Sigmoid colon (tissue), 7 donors: ENCODE data around the gene SLC31A2. TPM values are rescaled to one million over a fixed set of nuclear protein-coding genes. Genes with fewer than 3 reads are reported as not detected.

Source experiments
- DNase-seq: peaks from one replicate; pipeline ENCODE4 v3.0.0-alpha.2; 2019
- H3K27ac ChIP-seq, 4 donors: fragments of 200-600 bp; sonication (generic); one replicate each; pipeline ENCODE4 v1.5.1; 2016 to 2019; ENCODE audit warnings: mild to moderate bottlenecking in 1 of 4
- H3K27me3 ChIP-seq, 3 donors: fragments of 200-600 bp; sonication (generic); one replicate each; pipeline ENCODE4 v1.5.1; 2019; ENCODE audit warnings: mild to moderate bottlenecking in 1 of 3
- H3K36me3 ChIP-seq, 4 donors: fragments of 200-600 bp; sonication (generic); one replicate each; pipeline ENCODE4 v1.5.1; 2016 to 2019
- H3K4me1 ChIP-seq, 4 donors: fragments of 200-600 bp; sonication (generic); one replicate each; pipeline ENCODE4 v1.5.1; 2017 to 2019
- H3K4me3 ChIP-seq, 4 donors: fragments of 200-600 bp; sonication (generic); one replicate each; pipeline ENCODE4 v1.5.1; 2017 to 2019; ENCODE audit warnings: mild to moderate bottlenecking in 2 of 4, moderate library complexity in 1 of 4
- H3K9me3 ChIP-seq, 4 donors: fragments of 200-600 bp in 3 of 4; sonication (generic) in 3 of 4; one replicate each; pipeline versions ENCODE4 v1.5.1 to v1.6.1; 2013 to 2019
- CTCF ChIP-seq, 4 experiments: fragments of 450-650 bp in 3 of 4; fragments of 200-600 bp in 1 of 4; IDR thresholded peaks; one replicate each; pipeline ENCODE4 v1.5.1; 2016 to 2019; ENCODE audit warnings: antibody characterized with exemption in 4 of 4, mild to moderate bottlenecking in 3 of 4, moderate library complexity in 2 of 4
- EP300 ChIP-seq, 4 donors: sonication (generic); formaldehyde crosslinking; IDR thresholded peaks; one replicate each; pipeline ENCODE4 v1.6.1; 2017; ENCODE audit warnings: antibody characterized with exemption in 4 of 4
- POLR2A ChIP-seq, 2 donors: fragments of 450-650 bp; IDR thresholded peaks; one replicate each; pipeline ENCODE4 v1.6.1; 2016; ENCODE audit warnings: antibody characterized with exemption in 2 of 2, mild to moderate bottlenecking in 2 of 2, moderate library complexity in 2 of 2
- POLR2AphosphoS5 ChIP-seq, 4 donors: sonication (generic); formaldehyde crosslinking; IDR thresholded peaks; one replicate each; pipeline ENCODE4 v1.6.1; 2017; ENCODE audit warnings: antibody characterized with exemption in 4 of 4
- WGBS, 2 donors: extraction: QIAGEN DNeasy Blood & Tissue Kit; methylation state at CpG; one replicate each; pipeline ENCODE4 v1.1.7; 2013; 5-methylcytosine and 5-hydroxymethylcytosine counted together
- intact Hi-C: fragments of 100-400 bp; cut with DNase I; formaldehyde crosslinking; loops from one replicate; pipeline ENCODE4 v1.15.1; 2023
- polyA plus RNA-seq, 3 donors: library from polyadenylated mRNA; stranded (reverse); fragments of 200-250 nt; gene quantifications; one replicate each; pipeline ENCODE4 v1.2.3, GENCODE V29; 2013
- total RNA-seq, 4 donors: library from RNA; depleted of rRNA; stranded (reverse); fragments of >200 nt; gene quantifications; one replicate each; pipeline ENCODE4 v1.1.0, GENCODE V29; 2016
- donor health status: healthy with polysubstance abuse.
- donor health status: Bipolar disorder and iron deficiency.
- donor health status: healthy.

Gene SLC31A2
- total and polyA plus RNA-seq, 7 donors = 4.5 to 19.9 (median 10.8) TPM

- Histone ChIP-seq H3K9me3 (no peaks in the 10 kb centered on the region), H3K36me3 (peaks cover 63 to 96% (median 72%) of the 10 kb centered on the region in 4 donors), H3K4me3 (no peak overlapping the region), H3K27ac (no peak overlapping the region), H3K4me1 (no peaks in the 10 kb centered on the region), H3K27me3 (no peaks in the 10 kb centered on the region)
- TF ChIP-seq POLR2AphosphoS5 (IDR thresholded peaks at IDR 0.05) (no peak), CTCF (IDR thresholded peaks at IDR 0.05) (no peak), EP300 (IDR thresholded peaks at IDR 0.05) (no peak), POLR2A (IDR thresholded peaks at IDR 0.05) (no peak)
- 99% methylated on average over 3 of the region's 3 CpGs for WGBS, 2 donors
- intact Hi-C loops = no loop called here
- DNase-seq = no peak
These were observed 22.5 kb downstream of the SLC31A2 start for GRCh38 chr9:113173341-113173740.

GRCh38 chr9:113176803-113177202 lies 26.0 kb downstream of the SLC31A2 start:
- DNase-seq = no peak
- Histone ChIP-seq H3K27ac (no peak overlapping the region), H3K4me3 (no peak overlapping the region), H3K4me1 (no peaks in the 10 kb centered on the region), H3K27me3 (no peaks in the 10 kb centered on the region), H3K9me3 (no peaks in the 10 kb centered on the region), H3K36me3 (peaks cover 34 to 96% (median 53%) of the 10 kb centered on the region in 4 donors)
- 93 to 95% methylated on average over 6 of the region's 6 CpGs for WGBS, 2 donors
- TF ChIP-seq CTCF (IDR thresholded peaks at IDR 0.05) = no peak
- TF ChIP-seq EP300 (IDR thresholded peaks at IDR 0.05) = no peak
- TF ChIP-seq POLR2AphosphoS5 (IDR thresholded peaks at IDR 0.05) = no peak
- TF ChIP-seq POLR2A (IDR thresholded peaks at IDR 0.05) = no peak
- intact Hi-C loops = no loop called here

GRCh38 chr9:113177251-113177650 lies 26.4 kb downstream of the SLC31A2 start:
- intact Hi-C loops = no loop called here
- Histone ChIP-seq H3K4me1 (no peaks in the 10 kb centered on the region), H3K36me3 (peaks cover 36 to 96% (median 55%) of the 10 kb centered on the region in 4 donors), H3K4me3 (no peak overlapping the region), H3K27ac (no peak overlapping the region), H3K27me3 (no peaks in the 10 kb centered on the region), H3K9me3 (no peaks in the 10 kb centered on the region)
- TF ChIP-seq EP300 (IDR thresholded peaks at IDR 0.05) (no peak), CTCF (IDR thresholded peaks at IDR 0.05) (no peak), POLR2AphosphoS5 (IDR thresholded peaks at IDR 0.05) (no peak), POLR2A (IDR thresholded peaks at IDR 0.05) (no peak)
- WGBS, 2 donors = 96 to 98% methylated on average over 2 of the region's 2 CpGs
- DNase-seq = no peak

- no peaks in the 10 kb centered on the region for H3K27me3 ChIP-seq
- H3K36me3 ChIP-seq = peaks cover 35 to 96% (median 55%) of the 10 kb centered on the region in 4 donors
- no peak overlapping the region for H3K4me3 ChIP-seq
- TF ChIP-seq CTCF (IDR thresholded peaks at IDR 0.05) (no peak), POLR2A (IDR thresholded peaks at IDR 0.05) (no peak), EP300 (IDR thresholded peaks at IDR 0.05) (no peak), POLR2AphosphoS5 (IDR thresholded peaks at IDR 0.05) (no peak)
- WGBS, 2 donors = 96 to 100% methylated on average over 1 of the region's 1 CpG
- intact Hi-C loops = no loop called here
- no peak overlapping the region for H3K27ac ChIP-seq
- DNase-seq = no peak
- no peaks in the 10 kb centered on the region for H3K4me1 ChIP-seq
- no peaks in the 10 kb centered on the region for H3K9me3 ChIP-seq
These were observed 27.3 kb downstream of the SLC31A2 start for GRCh38 chr9:113178087-113178486.

- Histone ChIP-seq H3K27ac (no peak overlapping the region), H3K36me3 (peaks cover 27 to 98% (median 58%) of the 10 kb centered on the region in 4 donors), H3K4me1 (no peaks in the 10 kb centered on the region), H3K27me3 (no peaks in the 10 kb centered on the region), H3K4me3 (no peak overlapping the region), H3K9me3 (no peaks in the 10 kb centered on the region)
- TF ChIP-seq CTCF (IDR thresholded peaks at IDR 0.05) (no peak), EP300 (IDR thresholded peaks at IDR 0.05) (no peak), POLR2AphosphoS5 (IDR thresholded peaks at IDR 0.05) (no peak), POLR2A (IDR thresholded peaks at IDR 0.05) (no peak)
- intact Hi-C loops = no loop called here
- 80 to 92% methylated on average over 1 of the region's 1 CpG for WGBS, 2 donors
- DNase-seq = no peak
These were observed 29.0 kb downstream of the SLC31A2 start for GRCh38 chr9:113179839-113180238.
